Osteocyte (in vitro differentiated cells): ENCODE data around the gene APOBEC3G. TPM values are rescaled to one million over a fixed set of nuclear protein-coding genes. Genes with fewer than 3 reads are reported as not detected.
"Not testable (repeated sequence)": the region's sequence is repeated elsewhere in the genome, so short reads cannot be mapped to it uniquely, and the experiment has no call there.

Experiments
- DNase-seq: peaks from one replicate; pipeline ENCODE4 v3.0.0; 2021; ENCODE audit warnings: mixed read lengths; ENCODE audit not compliant: unreplicated experiment; ENCODE audit errors: extremely low spot score
- H3K27ac Mint-ChIP-seq: one replicate; pipeline ENCODE4 v1.8.0; 2021; ENCODE audit warnings: mild to moderate bottlenecking, mixed read lengths; ENCODE audit not compliant: unreplicated experiment
- H3K27me3 Mint-ChIP-seq: one replicate; pipeline ENCODE4 v1.8.0; 2021; ENCODE audit warnings: mixed read lengths; ENCODE audit not compliant: unreplicated experiment
- H3K36me3 Mint-ChIP-seq: one replicate; pipeline ENCODE4 v1.8.0; 2021; ENCODE audit warnings: mixed read lengths; ENCODE audit not compliant: unreplicated experiment
- H3K4me1 Mint-ChIP-seq: one replicate; pipeline ENCODE4 v1.8.0; 2021; ENCODE audit warnings: mixed read lengths; ENCODE audit not compliant: unreplicated experiment
- H3K4me3 Mint-ChIP-seq: one replicate; pipeline ENCODE4 v1.8.0; 2021; ENCODE audit warnings: mild to moderate bottlenecking, moderate library complexity, mixed read lengths; ENCODE audit not compliant: unreplicated experiment
- H3K9me3 Mint-ChIP-seq: one replicate; pipeline ENCODE4 v1.8.0; 2021; ENCODE audit warnings: mixed read lengths; ENCODE audit not compliant: unreplicated experiment
- total RNA-seq: library from RNA; stranded (reverse); gene quantifications from 2 replicates; pipeline ENCODE4 v1.2.1, GENCODE V29; 2021
- TF ChIP-seq, protein P1 (sequence below): fragments of 200-600 bp; sonication (generic); IDR thresholded peaks from 2 replicates; pipeline ENCODE4 v1.5.0; 2021; ENCODE audit warnings: antibody characterized with exemption, mild to moderate bottlenecking, moderate library complexity

Gene APOBEC3G
- total RNA-seq, 1 donor from 2014 or later: 2.7 TPM

- no peaks in the 10 kb centered on the region for H3K9me3 Mint-ChIP-seq
- no peak overlapping the region for H3K4me3 Mint-ChIP-seq
- peaks cover 12% of the 10 kb centered on the region for H3K4me1 Mint-ChIP-seq
- no peak for DNase-seq
- H3K27ac Mint-ChIP-seq: no peak overlapping the region
- peaks cover 3% of the 10 kb centered on the region for H3K27me3 Mint-ChIP-seq
- no peaks in the 10 kb centered on the region for H3K36me3 Mint-ChIP-seq
- TF ChIP-seq, protein P1, sequence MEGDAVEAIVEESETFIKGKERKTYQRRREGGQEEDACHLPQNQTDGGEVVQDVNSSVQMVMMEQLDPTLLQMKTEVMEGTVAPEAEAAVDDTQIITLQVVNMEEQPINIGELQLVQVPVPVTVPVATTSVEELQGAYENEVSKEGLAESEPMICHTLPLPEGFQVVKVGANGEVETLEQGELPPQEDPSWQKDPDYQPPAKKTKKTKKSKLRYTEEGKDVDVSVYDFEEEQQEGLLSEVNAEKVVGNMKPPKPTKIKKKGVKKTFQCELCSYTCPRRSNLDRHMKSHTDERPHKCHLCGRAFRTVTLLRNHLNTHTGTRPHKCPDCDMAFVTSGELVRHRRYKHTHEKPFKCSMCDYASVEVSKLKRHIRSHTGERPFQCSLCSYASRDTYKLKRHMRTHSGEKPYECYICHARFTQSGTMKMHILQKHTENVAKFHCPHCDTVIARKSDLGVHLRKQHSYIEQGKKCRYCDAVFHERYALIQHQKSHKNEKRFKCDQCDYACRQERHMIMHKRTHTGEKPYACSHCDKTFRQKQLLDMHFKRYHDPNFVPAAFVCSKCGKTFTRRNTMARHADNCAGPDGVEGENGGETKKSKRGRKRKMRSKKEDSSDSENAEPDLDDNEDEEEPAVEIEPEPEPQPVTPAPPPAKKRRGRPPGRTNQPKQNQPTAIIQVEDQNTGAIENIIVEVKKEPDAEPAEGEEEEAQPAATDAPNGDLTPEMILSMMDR: no peak
These were observed 3.1 kb upstream of the APOBEC3G start for GRCh38 chr22:39073981-39074380.

GRCh38 chr22:39076155-39077025 lies 685 bp upstream of the APOBEC3G start:
- Mint-ChIP-seq H3K4me1 (peaks cover 12% of the 10 kb centered on the region), H3K4me3 (peak overlapping the region; percentile 46)
- not testable (repeated sequence) for H3K9me3 Mint-ChIP-seq, H3K27ac Mint-ChIP-seq, DNase-seq, H3K36me3 Mint-ChIP-seq, H3K27me3 Mint-ChIP-seq

- peaks cover 12% of the 10 kb centered on the region for H3K4me1 Mint-ChIP-seq
- not testable (repeated sequence) for H3K9me3 Mint-ChIP-seq, H3K27ac Mint-ChIP-seq, H3K27me3 Mint-ChIP-seq, H3K4me3 Mint-ChIP-seq, H3K36me3 Mint-ChIP-seq, DNase-seq
These were observed 837 bp downstream of the APOBEC3G start for GRCh38 chr22:39077912-39078311.

DNA sequence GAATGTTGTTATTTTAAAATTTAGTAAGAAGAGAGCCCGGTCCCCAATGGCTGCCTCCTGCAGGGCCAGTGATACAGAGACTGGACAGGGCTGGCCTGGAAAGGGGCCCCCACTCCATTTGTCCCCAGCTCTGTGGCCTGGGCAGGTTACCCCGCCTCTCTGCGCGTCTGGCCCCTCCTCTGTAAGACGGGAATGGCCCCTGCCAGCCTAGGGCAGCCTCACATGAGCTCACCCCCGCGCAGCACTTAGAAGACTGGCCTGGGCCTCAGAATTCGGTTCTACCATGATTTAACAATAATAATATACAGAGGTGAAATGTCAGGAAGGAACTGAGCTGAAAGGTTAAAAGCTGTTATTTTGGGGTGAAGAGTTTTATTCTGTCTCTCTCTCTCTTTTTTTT lies 1.3 kb downstream of the APOBEC3G start:
- Mint-ChIP-seq H3K9me3 (no peaks in the 10 kb centered on the region), H3K27ac (no peak overlapping the region), H3K4me1 (peaks cover 12% of the 10 kb centered on the region), H3K27me3 (no peaks in the 10 kb centered on the region), H3K4me3 (no peak overlapping the region), H3K36me3 (no peaks in the 10 kb centered on the region)
- TF ChIP-seq, protein P1: no peak
- no peak for DNase-seq

- H3K4me3 Mint-ChIP-seq, DNase-seq, H3K27me3 Mint-ChIP-seq, H3K9me3 Mint-ChIP-seq, H3K27ac Mint-ChIP-seq, H3K36me3 Mint-ChIP-seq: not testable (repeated sequence)
- peaks cover 12% of the 10 kb centered on the region for H3K4me1 Mint-ChIP-seq
These were observed 2.1 kb downstream of the APOBEC3G start for GRCh38 chr22:39079054-39079637.

GRCh38 chr22:39080052-39080762 lies 3.1 kb downstream of the APOBEC3G start:
- H3K4me1 Mint-ChIP-seq: peaks cover 12% of the 10 kb centered on the region
- no peaks in the 10 kb centered on the region for H3K36me3 Mint-ChIP-seq
- no peaks in the 10 kb centered on the region for H3K9me3 Mint-ChIP-seq
- DNase-seq: no peak
- H3K27me3 Mint-ChIP-seq: no peaks in the 10 kb centered on the region
- TF ChIP-seq, protein P1: no peak
- H3K27ac Mint-ChIP-seq: no peak overlapping the region
- no peak overlapping the region for H3K4me3 Mint-ChIP-seq
